Measurements from ENCODE around the gene IPCEF1. TPM values are rescaled to one million over a fixed set of nuclear protein-coding genes. Genes with fewer than 3 reads are reported as not detected.

Gene IPCEF1
- polyA plus RNA-seq, 3 donors: 14.7 to 29.7 (median 16.5) TPM

- peaks cover 0 to 3% (median 0%) of the 10 kb centered on the region in 7 donors for H3K9me3 Mint-ChIP-seq
- H3K4me1 Mint-ChIP-seq: peaks cover 61% of the 10 kb centered on the region
- Histone ChIP-seq H2AFZ (ENCODE audit: insufficient read depth, low read depth, low read length, poor library complexity, severe bottlenecking) (no peak overlapping the region), H3K4me2 (replicated peaks; ENCODE audit: extremely low read depth, low read length, poor library complexity, severe bottlenecking) (peak overlapping the region; percentile 7), H3K4me3 (replicated peaks in 1 of 3; ENCODE audit: low read depth in 2 of 3, low read length in 3 of 3) (no peak overlapping the region), H3K9me3 (replicated peaks in 1 of 2; ENCODE audit: control insufficient read depth in 1 of 2, insufficient read depth in 1 of 2, low read length in 2 of 2) (no peaks in the 10 kb centered on the region), H3K4me1 (ENCODE audit: control insufficient read depth in 1 of 2, insufficient read depth in 2 of 2, low read length in 2 of 2) (peaks cover 71 to 73% of the 10 kb centered on the region in 2 donors), H3K36me3 (replicated peaks in 1 of 2; ENCODE audit: control insufficient read depth in 1 of 2, insufficient read depth in 2 of 2, low read length in 2 of 2) (peaks cover 8 to 25% of the 10 kb centered on the region in 2 donors), H3K79me2 (ENCODE audit: insufficient read depth, low read length) (peaks cover 31% of the 10 kb centered on the region), H4K20me1 (ENCODE audit: insufficient read depth, low read length) (peaks cover 56% of the 10 kb centered on the region), H3K27ac (ENCODE audit: low read depth in 1 of 2, low read length in 2 of 2) (peak overlapping the region in 1 of 2 donors; percentile 58), H3K27me3 (ENCODE audit: control insufficient read depth in 2 of 2, insufficient read depth in 2 of 2, low read length in 2 of 2) (no peaks in the 10 kb centered on the region), H3K9ac (ENCODE audit: insufficient read depth, low read length, poor library complexity, severe bottlenecking) (no peak overlapping the region)
- intact Hi-C loops (cut with micrococcal nuclease): no loop called here
- H3K27me3 Mint-ChIP-seq (ENCODE audit: low read depth in 3 of 3): no peaks in the 10 kb centered on the region
- H3K36me3 Mint-ChIP-seq: peaks cover 31 to 42% of the 10 kb centered on the region in 2 donors
- TF ChIP-seq CTCF (IDR thresholded peaks at IDR 0.05): no peak
- H3K4me3 Mint-ChIP-seq: no peak overlapping the region
- WGBS (ENCODE audit: insufficient coverage): 0% methylated on average over 1 of the region's 2 CpGs
- H3K27ac Mint-ChIP-seq: peak overlapping the region in 4 of 7 donors; percentile 14 to 75 (median 58)
- DNase-seq: peak in 1 of 3 donors; percentile 17
Measured at GRCh38 chr6:154167126-154167525, 189.5 kb downstream of the IPCEF1 start.

- no peak overlapping the region for H3K9ac ChIP-seq (ENCODE audit: insufficient read depth, low read length, poor library complexity, severe bottlenecking)
- peak overlapping the region in 1 of 3 experiments; percentile 8 for H3K4me3 ChIP-seq (replicated peaks in 1 of 3; ENCODE audit: low read depth in 2 of 3, low read length in 3 of 3)
- H4K20me1 ChIP-seq (ENCODE audit: insufficient read depth, low read length): peaks cover 56% of the 10 kb centered on the region
- H3K27ac Mint-ChIP-seq: peak overlapping the region; percentile 17 to 89 (median 79)
- 55% methylated on average over 9 of the region's 9 CpGs for WGBS (ENCODE audit: insufficient coverage)
- H3K9me3 ChIP-seq (replicated peaks in 1 of 2; ENCODE audit: control insufficient read depth in 1 of 2, insufficient read depth in 1 of 2, low read length in 2 of 2): no peaks in the 10 kb centered on the region
- no peaks in the 10 kb centered on the region for H3K27me3 ChIP-seq (ENCODE audit: control insufficient read depth in 2 of 2, insufficient read depth in 2 of 2, low read length in 2 of 2)
- H3K27me3 Mint-ChIP-seq (ENCODE audit: low read depth in 3 of 3): no peaks in the 10 kb centered on the region
- no peak for TF ChIP-seq CTCF (IDR thresholded peaks at IDR 0.05)
- peaks cover 29 to 41% of the 10 kb centered on the region in 2 donors for H3K36me3 Mint-ChIP-seq
- H3K36me3 ChIP-seq (replicated peaks in 1 of 2; ENCODE audit: control insufficient read depth in 1 of 2, insufficient read depth in 2 of 2, low read length in 2 of 2): peaks cover 5 to 16% of the 10 kb centered on the region in 2 donors
- H3K4me1 Mint-ChIP-seq: peaks cover 61% of the 10 kb centered on the region
- H3K4me3 Mint-ChIP-seq: peak overlapping the region in 1 of 2 donors; percentile 7
- peak; percentile 15 to 30 (median 26) for DNase-seq
- no peak overlapping the region for H2AFZ ChIP-seq (ENCODE audit: insufficient read depth, low read depth, low read length, poor library complexity, severe bottlenecking)
- peaks cover 80 to 82% of the 10 kb centered on the region in 2 donors for H3K4me1 ChIP-seq (ENCODE audit: control insufficient read depth in 1 of 2, insufficient read depth in 2 of 2, low read length in 2 of 2)
- no peak overlapping the region for H3K4me2 ChIP-seq (replicated peaks; ENCODE audit: extremely low read depth, low read length, poor library complexity, severe bottlenecking)
- intact Hi-C loops (cut with micrococcal nuclease): no loop called here
- peaks cover 0 to 3% (median 0%) of the 10 kb centered on the region in 7 donors for H3K9me3 Mint-ChIP-seq
- H3K79me2 ChIP-seq (ENCODE audit: insufficient read depth, low read length): peaks cover 30% of the 10 kb centered on the region
- H3K27ac ChIP-seq (ENCODE audit: low read depth in 1 of 2, low read length in 2 of 2): peak overlapping the region; percentile 31 to 73
Measured at GRCh38 chr6:154166140-154166539, 190.5 kb downstream of the IPCEF1 start.

All from CD14-positive monocyte (primary cell).